ENCODE results near the gene CD14.
"Not testable (repeated sequence)": the region's sequence is repeated elsewhere in the genome, so short reads cannot be mapped to it uniquely, and the experiment has no call there.

Gene CD14

DNA sequence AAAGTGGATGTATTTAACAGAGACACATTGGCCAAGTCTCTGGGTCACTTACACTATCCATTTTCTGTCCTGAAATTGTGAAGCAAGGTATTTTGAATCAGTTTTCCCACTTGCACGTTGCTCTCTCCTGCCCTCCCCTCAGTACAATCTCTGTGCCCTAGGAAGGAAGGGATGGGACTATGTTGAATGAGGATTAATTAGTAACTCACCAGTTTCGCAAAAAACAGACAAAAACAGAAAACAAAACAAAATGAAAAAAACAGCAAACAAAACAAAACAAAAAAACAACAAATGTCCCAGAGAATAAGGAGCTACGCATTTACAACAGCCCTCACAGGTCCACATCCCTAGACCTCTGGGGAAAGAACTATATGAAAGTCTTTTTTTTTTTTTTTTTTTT is 1.1 kb upstream of the CD14 start:
- DNase-seq = no peak

DNA sequence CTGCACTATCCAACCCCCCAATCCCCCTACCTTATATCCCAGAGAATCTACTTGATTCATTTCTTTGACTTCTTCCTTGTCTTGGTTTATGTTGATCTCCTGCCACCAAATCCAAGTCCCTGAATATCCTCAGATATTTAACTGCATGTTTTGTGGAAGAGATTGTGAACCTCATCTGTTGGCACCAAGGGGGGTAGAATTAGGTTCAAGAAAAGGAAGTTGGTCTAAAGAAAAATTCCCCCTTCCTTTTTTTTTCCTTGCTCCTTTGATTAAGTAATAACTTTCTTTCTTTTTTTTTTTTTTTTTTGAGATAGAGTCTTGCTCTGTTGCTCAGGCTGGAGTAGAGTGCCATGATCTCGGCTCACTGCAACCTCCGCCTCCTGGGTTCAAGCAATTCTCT is 526 bp upstream of the CD14 start:
- no peak for DNase-seq

DNA sequence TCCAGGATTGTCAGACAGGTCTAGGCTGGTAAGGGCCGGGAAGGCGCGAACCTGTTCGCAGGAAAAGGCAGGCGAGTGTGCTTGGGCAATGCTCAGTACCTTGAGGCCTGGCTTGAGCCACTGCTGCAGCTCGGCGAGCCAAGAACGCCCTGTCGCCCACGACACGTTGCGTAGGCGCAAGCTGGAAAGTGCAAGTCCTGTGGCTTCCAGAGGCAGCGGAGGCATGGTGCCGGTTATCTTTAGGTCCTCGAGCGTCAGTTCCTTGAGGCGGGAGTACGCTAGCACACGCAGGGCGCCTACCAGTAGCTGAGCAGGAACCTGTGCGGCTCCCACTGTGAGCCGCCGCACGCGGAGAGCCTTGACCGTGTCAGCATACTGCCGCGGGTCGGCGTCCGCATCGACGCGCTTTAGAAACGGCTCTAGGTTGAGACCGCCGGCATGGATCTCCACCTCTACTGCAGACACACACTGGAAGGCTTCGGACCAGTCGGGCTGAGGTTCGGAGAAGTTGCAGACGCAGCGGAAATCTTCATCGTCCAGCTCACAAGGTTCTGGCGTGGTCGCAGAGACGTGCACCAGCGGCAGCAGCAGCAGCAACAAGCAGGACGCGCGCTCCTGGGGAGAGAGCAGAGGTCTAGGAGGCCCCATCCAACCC is 482 bp downstream of the CD14 start:
- peak; percentile 39 for DNase-seq

DNA sequence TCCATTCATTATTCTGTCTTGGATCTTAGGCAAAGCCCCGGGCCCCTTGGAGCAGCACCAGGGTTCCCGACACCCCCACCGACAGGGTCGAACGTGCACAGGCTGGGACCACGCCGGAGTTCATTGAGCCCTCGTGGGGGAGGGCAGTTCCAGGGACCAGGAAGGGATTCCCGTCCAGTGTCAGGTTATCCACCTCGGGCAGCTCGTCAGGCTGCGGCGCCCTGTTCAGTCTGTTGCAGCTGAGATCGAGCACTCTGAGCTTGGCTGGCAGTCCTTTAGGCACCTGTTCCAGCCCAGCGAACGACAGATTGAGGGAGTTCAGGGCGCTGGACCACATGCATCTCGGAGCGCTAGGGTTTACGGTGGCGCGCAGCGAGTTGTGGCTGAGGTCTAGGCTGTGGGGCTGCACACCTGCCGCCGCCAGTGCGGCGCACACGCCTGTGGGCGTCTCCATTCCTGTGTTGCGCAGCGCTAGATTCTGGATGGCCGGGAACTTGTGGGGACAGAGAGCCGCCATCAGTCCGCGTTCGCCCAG is 1.1 kb downstream of the CD14 start:
- no peak for DNase-seq

DNA sequence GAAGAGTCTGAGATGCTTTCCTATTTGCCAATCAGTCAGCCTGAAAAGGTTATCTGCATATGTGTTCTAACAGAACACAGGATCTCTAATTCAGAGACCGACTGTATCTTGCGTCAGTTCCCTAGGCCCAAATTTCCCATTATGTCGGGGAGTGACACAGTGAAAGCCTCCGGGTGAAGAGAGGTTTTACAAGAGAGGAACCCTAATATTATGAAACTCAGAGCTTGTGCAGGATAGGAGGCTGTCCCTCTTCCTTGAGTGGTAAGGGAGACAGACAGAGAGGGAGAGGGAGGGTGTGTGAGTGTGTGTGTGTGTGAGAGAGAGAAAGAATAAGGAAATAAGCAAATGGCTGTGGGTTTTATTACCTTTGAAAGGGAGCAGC is 1.9 kb downstream of the CD14 start:
- no peak for DNase-seq

DNA sequence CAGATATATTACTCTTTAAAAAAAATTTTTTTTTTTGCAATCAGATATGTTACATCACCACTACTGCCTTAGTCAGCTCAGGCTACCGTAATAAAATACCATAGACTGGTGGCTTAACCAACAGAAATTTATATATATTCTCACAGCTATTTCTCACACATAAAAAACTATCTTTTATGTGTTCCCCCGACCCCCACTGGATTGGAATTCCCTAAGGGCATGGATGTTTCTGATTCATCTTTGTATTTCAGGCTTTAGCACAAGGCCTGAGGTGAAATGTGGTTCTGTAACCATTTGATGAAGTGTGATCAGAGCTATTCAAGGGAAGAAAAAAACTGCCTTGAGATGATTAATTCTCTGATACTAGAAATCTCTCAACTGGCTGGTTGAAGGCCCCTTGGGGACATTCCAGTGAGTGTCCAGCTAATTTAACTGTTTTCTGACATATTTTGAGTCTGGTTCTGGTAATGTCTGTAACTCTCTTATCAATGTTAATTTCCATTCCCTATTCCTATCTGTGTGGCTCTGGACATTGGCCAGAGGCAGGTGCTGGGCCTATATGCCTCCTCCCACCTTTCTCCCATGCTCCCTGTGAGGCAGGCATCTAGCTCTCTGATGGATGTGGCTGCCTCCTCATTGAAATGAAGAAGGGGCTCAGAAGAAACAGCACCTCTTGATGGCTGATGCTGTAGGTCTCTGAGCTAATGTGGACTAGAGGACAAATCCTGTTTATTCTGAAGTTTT is 2.5 kb downstream of the CD14 start:
- DNase-seq = no peak

DNA sequence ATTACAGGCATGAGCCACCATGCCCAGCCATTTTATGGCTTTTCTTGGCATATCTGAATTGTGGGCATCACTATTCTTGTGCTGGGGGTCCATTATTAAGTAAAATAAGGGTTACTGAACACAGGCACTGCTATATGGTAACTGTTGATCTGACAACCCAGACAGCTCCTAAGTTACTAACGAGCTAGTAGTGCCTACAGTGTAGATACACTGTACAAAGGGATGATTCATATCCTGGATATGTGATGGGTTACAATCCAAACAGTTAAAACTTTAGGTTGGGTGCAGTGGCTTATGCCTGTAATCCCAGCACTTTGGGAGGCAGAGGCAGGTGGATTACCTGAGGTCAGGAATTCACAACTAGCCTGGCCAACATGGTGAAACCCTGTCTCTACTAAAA is 4.3 kb downstream of the CD14 start:
- no peak for DNase-seq

GRCh38 chr5:140627972-140628371 is 5.0 kb downstream of the CD14 start:
- DNase-seq = no peak

DNA sequence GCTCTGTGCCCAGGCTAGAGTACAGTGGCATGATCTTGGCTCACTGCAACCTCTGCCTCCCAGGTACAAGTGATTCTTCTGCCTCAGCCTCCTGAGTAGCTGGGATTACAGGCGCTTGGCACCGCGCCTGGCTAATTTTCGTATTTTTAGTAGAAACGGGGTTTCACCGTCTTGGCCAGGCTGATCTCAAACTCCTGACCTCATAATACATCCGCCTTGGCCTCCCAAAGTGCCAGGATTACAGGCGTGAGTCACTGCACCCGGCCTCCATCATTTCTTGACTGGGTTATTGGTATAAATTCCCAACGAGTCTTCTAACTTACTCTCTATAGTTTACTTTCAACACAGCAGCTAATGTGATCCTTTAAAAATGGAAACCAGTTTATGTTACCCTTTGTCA is 8.1 kb downstream of the CD14 start:
- DNase-seq = not testable (repeated sequence)

DNA sequence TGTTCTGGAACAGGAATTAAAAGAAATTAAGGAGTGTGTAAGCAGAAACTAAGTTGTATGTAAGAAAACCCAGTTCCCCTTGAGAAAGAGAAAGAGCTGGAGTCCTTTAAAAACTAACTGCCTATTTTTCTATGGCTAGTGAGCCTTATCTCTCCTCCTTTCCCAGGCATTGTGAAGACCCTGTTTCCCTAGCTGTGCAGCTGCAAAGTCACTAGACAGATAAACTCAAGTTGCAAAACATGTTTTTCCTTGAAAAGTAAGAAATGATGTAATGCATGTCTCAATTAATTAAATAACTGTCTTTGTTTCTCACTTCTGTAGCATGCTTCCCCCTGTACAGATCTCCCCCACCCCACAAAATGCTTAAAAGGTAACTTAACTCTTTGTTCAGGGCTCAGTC is 9.9 kb downstream of the CD14 start:
- not testable (repeated sequence) for DNase-seq

GRCh38 chr5:140622301-140622700 is 10.7 kb downstream of the CD14 start:
- no peak for DNase-seq

DNA sequence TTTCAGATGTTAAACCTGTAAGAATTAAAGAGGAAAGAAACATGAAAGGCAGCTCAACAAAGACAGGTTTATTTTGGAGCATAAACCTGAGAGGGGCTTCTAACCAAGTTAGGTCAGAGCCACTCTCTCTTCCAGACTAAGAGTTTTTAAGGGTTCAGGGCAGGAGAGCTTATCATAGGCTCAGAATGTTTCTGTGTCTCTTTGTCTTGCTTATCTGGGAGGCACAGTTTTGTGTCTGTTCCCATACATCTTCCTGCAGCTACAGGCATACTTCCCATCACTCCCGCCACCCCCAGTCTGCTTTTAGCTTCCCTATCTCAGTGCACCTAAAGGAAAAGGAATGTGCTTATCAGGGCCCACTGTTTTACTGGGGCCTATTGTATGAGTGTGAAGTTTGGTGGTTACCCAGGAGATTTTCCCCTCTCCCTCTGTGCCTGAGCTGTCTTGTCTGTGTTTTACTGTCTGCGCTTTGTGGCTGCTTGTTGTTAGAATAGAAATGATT is 21.9 kb downstream of the CD14 start:
- DNase-seq = no peak

DNA sequence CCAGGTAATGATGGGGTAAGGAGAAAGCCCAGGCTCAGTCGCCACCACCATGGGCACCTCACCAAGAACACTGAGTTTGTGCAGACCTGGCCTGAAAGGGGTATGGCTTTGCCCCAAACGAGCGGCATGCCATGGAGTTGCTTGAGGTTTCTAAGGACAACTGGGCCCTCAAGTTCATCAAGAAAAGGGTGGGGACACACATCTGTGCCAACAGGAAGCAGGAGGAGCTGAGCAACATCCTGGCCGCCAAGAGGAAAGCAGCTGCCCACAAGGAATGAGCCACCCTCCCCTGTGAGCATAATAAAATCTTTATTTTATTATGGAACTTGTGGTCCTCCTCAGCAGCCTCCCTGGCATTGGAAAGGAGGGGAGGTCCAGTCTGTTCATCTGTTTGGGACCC is 23.8 kb downstream of the CD14 start:
- no peak for DNase-seq

DNA sequence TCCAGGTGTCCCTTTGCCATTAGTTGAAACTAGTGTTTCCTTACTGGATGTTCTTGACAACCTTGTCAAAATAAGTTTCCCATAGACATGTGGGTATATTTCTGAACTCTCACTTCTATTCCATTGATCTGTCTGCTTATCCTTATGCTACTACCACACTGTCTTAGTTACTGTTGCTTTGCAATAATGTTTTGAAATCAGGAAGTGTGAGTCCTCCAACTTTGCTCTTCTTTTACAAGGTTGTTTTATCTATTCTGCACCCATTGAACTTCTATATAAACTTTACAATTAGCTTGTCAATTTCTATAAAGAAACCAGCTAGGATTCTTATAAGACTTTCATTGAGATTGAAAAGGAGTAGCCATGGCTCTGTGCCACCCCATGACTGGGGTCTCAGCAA is 24.3 kb downstream of the CD14 start:
- no peak for DNase-seq

GRCh38 chr5:140607031-140607430 is 25.9 kb downstream of the CD14 start:
- no peak for DNase-seq

DNA sequence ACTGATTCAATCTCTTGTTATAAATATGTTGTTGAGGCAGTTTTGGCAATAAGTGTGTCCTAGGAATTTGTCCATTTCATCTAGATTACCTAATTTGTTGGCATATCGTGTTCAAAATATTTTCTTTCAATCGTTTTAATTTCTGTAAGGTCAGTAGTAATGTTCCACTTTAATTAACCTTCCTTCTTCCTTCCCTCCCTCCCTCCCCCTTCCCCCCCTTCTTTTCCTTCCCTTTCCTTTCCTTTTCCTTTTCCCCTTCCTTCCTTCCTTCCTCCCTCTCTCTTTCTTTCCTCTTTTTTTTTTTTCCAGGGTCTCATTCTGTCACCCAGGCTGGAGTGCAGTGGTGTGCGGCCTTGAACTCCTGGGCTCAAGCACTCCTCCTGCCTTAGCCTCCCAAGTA is 27.1 kb downstream of the CD14 start:
- no peak for DNase-seq

DNA sequence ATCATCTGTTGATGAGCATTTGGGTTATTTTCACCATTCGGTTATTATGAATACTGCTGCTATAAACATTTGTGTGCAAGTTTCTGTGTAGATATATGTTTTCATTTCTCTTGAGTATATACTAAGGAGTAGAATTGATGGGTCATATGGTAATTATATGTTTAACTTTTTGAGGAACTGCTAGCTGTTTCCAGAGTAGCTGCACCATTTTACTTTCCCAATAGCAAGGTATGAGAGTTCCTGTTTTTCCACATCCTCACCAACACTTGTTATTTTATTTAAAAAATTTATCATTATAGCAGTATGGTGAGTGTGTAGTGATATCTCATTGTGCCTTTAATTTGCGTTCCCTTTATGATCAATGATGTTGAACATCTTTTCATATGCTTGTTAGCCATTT is 29.2 kb downstream of the CD14 start:
- DNase-seq = no peak

GRCh38 chr5:140603446-140603698 is 29.6 kb downstream of the CD14 start:
- DNase-seq = not testable (repeated sequence)

DNA sequence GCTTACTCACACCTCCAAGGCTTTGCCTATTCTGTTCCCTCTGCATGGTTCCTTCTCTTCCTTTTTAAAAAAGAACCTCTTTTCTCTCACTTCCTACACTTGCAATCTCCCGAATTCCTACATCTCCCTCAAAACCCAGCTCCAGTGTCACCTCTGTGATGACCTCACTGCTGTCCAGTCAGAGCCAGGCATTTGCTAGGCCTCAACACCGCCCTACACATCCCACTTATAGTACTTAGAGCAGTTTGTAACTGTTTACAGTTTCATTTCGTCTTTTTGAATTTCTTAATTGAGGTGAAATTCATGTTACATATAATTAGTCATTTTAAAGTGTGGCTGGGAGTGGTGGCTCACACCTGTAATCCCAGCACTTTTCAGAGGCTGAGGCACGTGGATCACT is 30.8 kb downstream of the CD14 start:
- DNase-seq = no peak

DNA sequence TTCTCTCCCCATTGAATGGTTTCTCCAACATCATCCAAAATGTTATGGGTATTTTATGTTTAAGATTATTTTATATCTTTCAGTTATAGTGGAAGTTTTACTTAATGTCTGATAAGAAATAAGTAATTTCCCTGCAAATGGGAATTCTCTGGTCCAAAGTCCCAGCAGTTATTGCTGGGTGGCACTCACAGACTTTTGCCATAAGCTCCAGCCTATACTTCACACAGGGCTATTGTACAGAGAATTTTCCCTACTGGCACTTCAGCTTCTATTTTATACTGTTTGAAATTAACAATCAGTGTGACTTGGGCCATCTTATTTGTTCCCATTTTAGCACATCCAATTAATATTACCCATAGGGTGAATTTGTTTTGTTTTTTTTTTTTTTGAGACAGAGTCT is 32.9 kb downstream of the CD14 start:
- no peak for DNase-seq

- DNase-seq = no peak
Observed at GRCh38 chr5:140598836-140599235, 34.1 kb downstream of the CD14 start.

GRCh38 chr5:140596321-140596741 is 36.6 kb downstream of the CD14 start:
- DNase-seq = no peak

- no peak for DNase-seq
Observed at GRCh38 chr5:140595538-140596300, 37.3 kb downstream of the CD14 start.

GRCh38 chr5:140594169-140594568 is 38.8 kb downstream of the CD14 start:
- DNase-seq = no peak

All from stimulated activated CD4-positive, alpha-beta T cell treated with anti-CD3 and anti-CD28 coated beads, Interleukin-12 subunit alpha, Interleukin-12 subunit beta, amount 100 ng/mL, for 4 hours (primary cell).